Measurements from ENCODE around the gene ENPP6. TPM values are rescaled to one million over a fixed set of nuclear protein-coding genes. Genes with fewer than 3 reads are reported as not detected.

Gene ENPP6
- total RNA-seq, 1 donor from 2014 or later = not detected

- DNase-seq (ENCODE audit: low spot score, unreplicated experiment) = no peak
- no peak overlapping the region for H3K4me3 Mint-ChIP-seq (ENCODE audit: low read depth)
- H3K27ac Mint-ChIP-seq = no peak overlapping the region
- peaks cover 11% of the 10 kb centered on the region for H3K4me1 Mint-ChIP-seq (ENCODE audit: low read depth)
- TF ChIP-seq CTCF (IDR thresholded peaks at IDR 0.05; ENCODE audit: unreplicated experiment) = no peak
- no peaks in the 10 kb centered on the region for H3K9me3 Mint-ChIP-seq (ENCODE audit: low read depth)
- no peaks in the 10 kb centered on the region for H3K36me3 Mint-ChIP-seq (ENCODE audit: insufficient read depth)
- peaks cover 6% of the 10 kb centered on the region for H3K27me3 Mint-ChIP-seq
These were observed 154.9 kb downstream of the ENPP6 start for GRCh38 chr4:184062769-184063168.

GRCh38 chr4:184061582-184061981, 156.1 kb downstream of the ENPP6 start:
- H3K4me3 Mint-ChIP-seq (ENCODE audit: low read depth) = no peak overlapping the region
- DNase-seq (ENCODE audit: low spot score, unreplicated experiment) = no peak
- H3K27me3 Mint-ChIP-seq = peaks cover 6% of the 10 kb centered on the region
- no peak overlapping the region for H3K27ac Mint-ChIP-seq
- TF ChIP-seq CTCF (IDR thresholded peaks at IDR 0.05; ENCODE audit: unreplicated experiment) = no peak
- no peaks in the 10 kb centered on the region for H3K36me3 Mint-ChIP-seq (ENCODE audit: insufficient read depth)
- H3K4me1 Mint-ChIP-seq (ENCODE audit: low read depth) = peaks cover 9% of the 10 kb centered on the region
- no peaks in the 10 kb centered on the region for H3K9me3 Mint-ChIP-seq (ENCODE audit: low read depth)

- Mint-ChIP-seq H3K4me3 (ENCODE audit: low read depth) (no peak overlapping the region), H3K4me1 (ENCODE audit: low read depth) (no peaks in the 10 kb centered on the region), H3K9me3 (ENCODE audit: low read depth) (no peaks in the 10 kb centered on the region), H3K36me3 (ENCODE audit: insufficient read depth) (no peaks in the 10 kb centered on the region), H3K27ac (no peak overlapping the region), H3K27me3 (peaks cover 6% of the 10 kb centered on the region)
- no peak for TF ChIP-seq CTCF (IDR thresholded peaks at IDR 0.05; ENCODE audit: unreplicated experiment)
- no peak for DNase-seq (ENCODE audit: low spot score, unreplicated experiment)
These were observed 158.6 kb downstream of the ENPP6 start for GRCh38 chr4:184059099-184059498.

GRCh38 chr4:184058026-184058425, 159.6 kb downstream of the ENPP6 start:
- Mint-ChIP-seq H3K9me3 (ENCODE audit: low read depth) (no peaks in the 10 kb centered on the region), H3K4me1 (ENCODE audit: low read depth) (no peaks in the 10 kb centered on the region), H3K27me3 (peaks cover 6% of the 10 kb centered on the region), H3K27ac (no peak overlapping the region), H3K4me3 (ENCODE audit: low read depth) (no peak overlapping the region), H3K36me3 (ENCODE audit: insufficient read depth) (no peaks in the 10 kb centered on the region)
- TF ChIP-seq CTCF (IDR thresholded peaks at IDR 0.05; ENCODE audit: unreplicated experiment) = no peak
- no peak for DNase-seq (ENCODE audit: low spot score, unreplicated experiment)

GRCh38 chr4:184056877-184057276, 160.8 kb downstream of the ENPP6 start:
- Mint-ChIP-seq H3K9me3 (ENCODE audit: low read depth) (no peaks in the 10 kb centered on the region), H3K4me1 (ENCODE audit: low read depth) (no peaks in the 10 kb centered on the region), H3K4me3 (ENCODE audit: low read depth) (no peak overlapping the region), H3K27ac (no peak overlapping the region), H3K36me3 (ENCODE audit: insufficient read depth) (no peaks in the 10 kb centered on the region), H3K27me3 (peaks cover 6% of the 10 kb centered on the region)
- TF ChIP-seq CTCF (IDR thresholded peaks at IDR 0.05; ENCODE audit: unreplicated experiment) = no peak
- DNase-seq (ENCODE audit: low spot score, unreplicated experiment) = no peak

Data from progenitor cell of endocrine pancreas (in vitro differentiated cells).